Stimulated activated CD8-positive, alpha-beta memory T cell treated with anti-CD3 and anti-CD28 coated beads, Interleukin-4, amount 100 ng/mL, for 48 hours (primary cell): ENCODE data around the gene CEP170.
"Not testable (repeated sequence)": the region's sequence is repeated elsewhere in the genome, so short reads cannot be mapped to it uniquely, and the experiment has no call there.

ENCODE experiments used
- DNase-seq: peaks from one replicate; pipeline ENCODE4 v3.0.0-alpha.2; 2020

Gene CEP170

DNA sequence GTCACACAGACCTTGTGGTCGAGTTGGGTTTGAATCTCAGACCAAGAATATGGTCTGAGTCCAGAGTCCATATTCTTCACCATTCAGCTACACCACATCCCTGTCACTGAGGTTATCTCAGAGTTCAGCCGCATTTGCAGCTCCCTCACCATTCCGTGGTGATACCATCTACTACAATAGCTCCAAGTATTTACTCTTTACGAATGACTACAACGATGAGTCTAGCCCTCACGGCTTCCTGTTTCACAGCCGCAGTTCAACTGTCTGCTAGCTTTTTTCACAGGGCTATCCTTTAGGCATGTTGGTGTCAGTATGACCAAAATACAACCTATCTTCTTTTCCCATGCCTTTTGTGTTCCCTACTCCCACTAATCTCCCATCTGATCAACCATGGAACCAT lies 104.2 kb downstream of the CEP170 start:
- DNase-seq: not testable (repeated sequence)

DNA sequence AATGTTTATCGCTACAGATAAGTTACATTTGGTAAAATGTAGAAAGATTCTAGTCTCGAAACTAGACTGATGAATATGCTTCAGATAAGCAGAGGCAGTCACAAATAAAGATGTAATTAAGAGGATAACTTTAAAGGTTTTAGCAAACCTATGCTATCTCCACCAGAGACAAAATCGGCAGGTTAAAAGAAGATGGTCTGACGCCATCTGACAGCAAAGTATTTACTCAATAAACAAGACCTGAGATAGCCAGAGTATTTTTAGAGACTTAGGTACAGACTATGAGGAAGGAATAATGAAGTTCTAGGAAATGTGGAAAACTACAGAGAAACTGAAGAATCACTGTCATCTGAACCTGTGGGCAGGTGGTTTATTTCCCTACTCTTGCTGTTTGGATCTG lies 106.0 kb downstream of the CEP170 start:
- DNase-seq: not testable (repeated sequence)

GRCh38 chr1:243147351-243147750 lies 107.7 kb downstream of the CEP170 start:
- not testable (repeated sequence) for DNase-seq

GRCh38 chr1:243140498-243140897 lies 114.6 kb downstream of the CEP170 start:
- not testable (repeated sequence) for DNase-seq

GRCh38 chr1:243122876-243123409 lies 132.1 kb downstream of the CEP170 start:
- not testable (repeated sequence) for DNase-seq

DNA sequence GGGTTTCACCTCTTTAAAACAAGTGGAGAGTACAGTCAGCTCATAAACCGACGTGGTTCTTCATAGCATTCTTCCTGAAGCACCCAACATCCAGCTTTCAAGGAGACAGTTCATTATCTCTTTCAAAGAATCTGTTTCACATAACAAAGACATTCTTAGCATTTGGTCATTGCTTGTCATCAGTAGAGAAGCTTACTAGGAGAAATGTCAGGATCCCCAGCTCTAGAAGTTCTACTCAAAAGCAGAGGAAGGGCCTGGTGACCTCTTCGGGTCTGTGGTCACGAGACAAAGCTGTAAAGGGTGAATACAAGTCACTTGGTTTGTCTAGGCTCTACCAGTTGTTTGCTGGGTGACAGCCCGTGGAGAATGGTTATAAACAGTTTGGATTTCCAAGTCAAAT lies 133.1 kb downstream of the CEP170 start:
- DNase-seq: not testable (repeated sequence)

DNA sequence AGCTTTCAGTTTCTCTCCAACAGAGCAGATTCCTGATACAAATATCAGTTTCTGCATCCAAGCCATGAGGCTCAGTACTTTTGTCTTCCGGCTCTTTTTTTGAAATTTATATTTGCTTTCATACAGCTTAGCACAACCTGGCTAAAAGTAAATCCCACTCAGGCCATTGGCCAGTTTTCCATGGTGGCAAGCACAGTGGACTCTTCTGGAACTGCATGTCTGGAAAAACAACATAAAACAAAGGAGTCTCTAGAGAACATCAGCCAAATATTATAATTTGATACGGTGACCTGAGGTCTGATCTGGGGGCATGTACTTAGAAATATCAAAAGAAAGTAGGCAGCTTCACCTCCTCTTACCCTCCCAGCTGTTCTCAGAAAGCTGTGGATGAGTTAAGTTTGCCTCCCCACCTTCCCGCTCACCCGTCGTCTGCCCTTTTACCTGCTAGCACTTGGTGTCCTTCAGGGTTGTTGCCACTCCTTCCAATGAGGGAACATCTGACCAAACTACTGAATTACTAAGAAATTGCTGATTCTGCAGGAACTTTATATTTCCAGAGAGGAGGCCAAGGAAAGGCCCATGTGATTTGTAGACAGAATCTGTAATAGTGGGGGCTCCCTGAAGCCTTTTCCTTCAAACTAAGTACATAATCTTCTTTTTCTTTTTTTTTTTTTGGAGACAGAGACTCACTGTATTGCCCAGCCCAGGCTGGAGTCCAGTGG lies 136.3 kb downstream of the CEP170 start:
- DNase-seq: not testable (repeated sequence)

DNA sequence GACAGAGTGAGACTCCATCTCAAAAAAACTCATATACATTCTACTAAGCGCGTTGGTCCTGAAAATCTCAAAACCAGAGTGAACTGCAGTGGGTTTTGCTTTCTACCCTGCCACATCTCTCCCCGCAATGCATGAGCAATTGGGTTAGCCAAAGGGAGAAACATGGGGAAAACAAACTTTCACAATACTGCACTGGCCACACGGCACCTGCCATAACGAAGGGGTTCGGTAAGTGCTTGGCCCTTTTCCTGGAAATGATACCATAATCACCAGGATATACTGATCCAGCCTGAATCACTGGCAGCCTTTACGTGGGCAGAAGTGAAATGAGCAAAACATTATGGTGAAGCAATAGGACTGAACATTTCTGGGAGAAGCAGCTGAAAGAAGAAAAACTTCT lies 138.9 kb downstream of the CEP170 start:
- not testable (repeated sequence) for DNase-seq

DNA sequence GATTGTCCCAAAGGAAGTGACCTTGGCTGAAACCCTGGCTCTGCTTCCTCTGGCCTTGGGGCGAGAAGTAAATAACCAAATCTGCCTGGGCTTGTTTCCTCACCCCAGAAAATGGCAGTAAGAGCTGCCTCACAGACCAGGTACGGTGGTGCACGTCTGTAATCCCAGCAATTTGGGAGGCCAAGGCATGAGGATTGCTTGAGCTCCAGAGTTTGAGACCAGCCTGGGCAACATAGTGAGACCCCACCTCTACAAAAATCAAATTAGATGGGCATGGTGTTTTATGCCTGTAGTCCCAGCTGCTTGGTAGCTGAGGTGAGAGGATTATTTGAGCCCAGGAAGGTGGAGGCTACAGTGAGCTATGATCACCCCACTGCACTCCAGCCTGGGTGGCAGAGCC lies 140.3 kb downstream of the CEP170 start:
- DNase-seq: not testable (repeated sequence)

GRCh38 chr1:243114059-243114713 lies 140.9 kb downstream of the CEP170 start:
- DNase-seq: not testable (repeated sequence)

- DNase-seq: not testable (repeated sequence)
Measured at GRCh38 chr1:243107171-243107570, 147.9 kb downstream of the CEP170 start.

GRCh38 chr1:243105652-243106332 lies 149.3 kb downstream of the CEP170 start:
- not testable (repeated sequence) for DNase-seq

DNA sequence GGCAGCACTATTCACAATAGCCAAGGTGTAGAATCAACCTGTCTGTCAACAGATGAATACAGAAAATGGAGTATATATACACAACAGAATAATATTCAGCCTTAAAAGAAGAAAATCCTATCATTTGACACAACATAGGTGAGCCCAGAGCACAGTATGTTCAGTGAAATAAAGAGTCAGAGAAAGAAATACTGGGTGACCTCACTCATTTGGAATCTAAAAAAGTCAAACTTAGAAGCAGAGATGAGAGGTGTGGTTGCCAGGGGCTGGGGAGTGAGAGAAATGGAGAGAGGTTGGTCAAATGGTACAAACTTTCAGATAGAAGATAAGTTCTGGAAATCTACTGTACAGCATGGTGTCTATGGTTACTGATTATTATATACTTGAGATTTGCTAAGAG lies 150.0 kb downstream of the CEP170 start:
- DNase-seq: not testable (repeated sequence)

DNA sequence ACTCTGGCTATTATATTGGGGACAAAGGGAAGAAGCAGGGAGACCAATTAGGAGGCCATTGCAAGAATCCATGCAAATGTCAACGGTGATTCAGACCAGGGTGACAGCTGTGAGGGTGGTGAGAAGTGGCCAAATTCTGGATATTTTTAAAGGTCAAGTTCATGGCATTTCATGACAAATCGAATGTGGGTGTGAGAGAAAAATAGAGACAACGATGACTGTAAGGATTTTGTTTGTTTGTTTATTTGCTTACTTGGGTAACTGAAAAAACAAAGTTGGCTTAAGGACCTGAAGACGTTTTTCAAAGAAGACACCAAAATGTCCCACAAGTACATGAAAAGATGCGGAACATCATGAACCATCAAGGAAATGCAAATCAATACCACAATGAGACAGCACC lies 150.6 kb downstream of the CEP170 start:
- not testable (repeated sequence) for DNase-seq

- DNase-seq: peak; percentile 84
Measured at GRCh38 chr1:243101551-243102050, 153.5 kb downstream of the CEP170 start.

DNA sequence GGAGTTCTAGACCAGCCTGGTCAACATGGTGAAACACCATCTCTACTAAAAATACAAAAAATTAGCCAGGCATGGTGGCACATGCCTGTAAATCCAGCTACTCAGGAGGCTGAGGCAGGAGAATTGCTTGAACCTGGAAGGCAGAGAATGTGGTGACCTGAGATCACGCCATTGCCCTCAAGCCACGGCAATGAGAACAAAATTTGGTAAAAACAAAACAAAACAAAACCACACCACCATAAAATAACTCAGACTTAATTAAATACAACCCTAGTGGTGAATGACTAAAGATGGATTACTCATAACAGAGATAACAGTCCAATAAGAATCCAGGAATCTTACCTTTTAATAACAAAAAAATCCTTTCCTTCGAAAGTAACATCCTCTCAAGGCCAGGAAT lies 167.7 kb downstream of the CEP170 start:
- not testable (repeated sequence) for DNase-seq
